ENCODE data around the gene NEK8.

The NEK8 gene

GRCh38 chr17:28783161-28783560 is 54.6 kb downstream of the NEK8 start:
- TF ChIP-seq CTCF (conservative IDR thresholded peaks at IDR 0.05; ENCODE audit: low read depth, low read length): no peak
- no peak for DNase-seq (ENCODE audit: low read depth)
- H3K4me3 ChIP-seq (ENCODE audit: low read depth, low read length): no peak overlapping the region

- TF ChIP-seq CTCF (conservative IDR thresholded peaks at IDR 0.05; ENCODE audit: low read depth, low read length): no peak
- no peak overlapping the region for H3K4me3 ChIP-seq (ENCODE audit: low read depth, low read length)
- no peak for DNase-seq (ENCODE audit: low read depth)
Observed at GRCh38 chr17:28788100-28788499, 59.5 kb downstream of the NEK8 start.

All from choroid plexus epithelial cell (primary cell).